K562 (cell line): ENCODE measurements around the gene OSBPL3. TPM values are rescaled to one million over a fixed set of nuclear protein-coding genes. Genes with fewer than 3 reads are reported as not detected.
A peak's percentile ranks its signal among the peaks of the same experiment; 100 is the strongest.

Source experiments
- ATAC-seq: fragments of 200-7000 bp; cut with Tn5 transposase; 3 replicates; pipeline ENCODE4 v1.9.1; 2020; ENCODE audit warnings: moderate library complexity
- BruUV-seq: library from RNA; stranded (reverse); fragments of 400-500 nt; replicated peaks from 2 replicates; lab custom pipeline; 2021; lab: Mats Ljungman, UMichigan
- CTCF ChIA-PET: fragments of 300-600 bp; formaldehyde crosslinking; extraction: SDS; loops from one replicate; lab custom pipeline; 2021; ENCODE audit warnings: low intra/inter-chr PET ratio; lab: Yijun Ruan, JAX
- POLR2A ChIA-PET: fragments of 300-600, 350-650 bp; sonication (Branson Sonifier 250); formaldehyde crosslinking; extraction: SDS; loops from one replicate; lab custom pipeline; 2021; ENCODE audit warnings: antibody characterized with exemption, inconsistent platforms; lab: Yijun Ruan, JAX
- DNase-seq, 4 experiments: peaks; one replicate each; pipeline versions ENCODE4 v3.0.0 to v3.0.0-alpha.2; 2011 to 2018; ENCODE audit warnings: low spot score in 3 of 4, mixed read lengths in 3 of 4; ENCODE audit errors: extremely low read depth in 1 of 4
- FAIRE-seq: peaks from 2 replicates; lab custom pipeline; 2011; peaks lifted over from hg19 to GRCh38; lab: Jason Lieb, UNC
- H2AFZ ChIP-seq: 2 replicates; pipeline ENCODE4 v1.6.0; 2011; ENCODE audit warnings: low read depth, low read length, control low read depth, inconsistent platforms
- H3K27ac ChIP-seq: fragments of 200-600 bp; 3 replicates; pipeline ENCODE4 v1.8.0; 2011; ENCODE audit warnings: low read depth, mild to moderate bottlenecking, control low read depth, inconsistent platforms, low read length, moderate library complexity, mixed read lengths; ENCODE audit errors: extremely low read depth
- H3K27me3 ChIP-seq, 2 experiments: fragments of 300-600 bp in 1 of 2; 2 replicates in 1 of 2; 3 replicates in 1 of 2; pipeline versions ENCODE4 v1.6.0 to v1.8.0; 2011; ENCODE audit warnings: inconsistent platforms in 2 of 2, low read length in 2 of 2, mild to moderate bottlenecking in 1 of 2, mixed read lengths in 1 of 2, moderate library complexity in 1 of 2; ENCODE audit not compliant: control insufficient read depth in 2 of 2, insufficient read depth in 2 of 2
- H3K36me3 ChIP-seq: fragments of 300-600 bp; 3 replicates; pipeline ENCODE4 v1.8.0; 2011; ENCODE audit warnings: mild to moderate bottlenecking, low read length, inconsistent platforms; ENCODE audit not compliant: control insufficient read depth, insufficient read depth
- H3K4me1 ChIP-seq, 2 experiments: fragments of 200-600 bp in 1 of 2; replicated peaks in 1 of 2; 2 replicates in 1 of 2; 3 replicates in 1 of 2; pipeline versions ENCODE4 v1.5.1 to v1.8.0; 2011; ENCODE audit warnings: inconsistent platforms in 2 of 2, low read length in 2 of 2, mild to moderate bottlenecking in 1 of 2, mixed read lengths in 1 of 2, moderate library complexity in 1 of 2; ENCODE audit not compliant: control insufficient read depth in 2 of 2, insufficient read depth in 2 of 2
- H3K4me2 ChIP-seq: 2 replicates; pipeline ENCODE4 v1.6.1; 2011; ENCODE audit warnings: low read length, control low read depth, inconsistent platforms, mixed read lengths; ENCODE audit not compliant: insufficient read depth
- H3K4me3 ChIP-seq: fragments of 200-600 bp; sonication (generic), shearing (Covaris generic); 2 replicates; pipeline ENCODE4 v1.5.1; 2016; ENCODE audit warnings: control low read depth, inconsistent platforms
- H3K79me2 ChIP-seq: fragments of 200-600 bp; 3 replicates; pipeline ENCODE4 v1.8.0; 2011; ENCODE audit warnings: low read length, inconsistent platforms; ENCODE audit not compliant: control insufficient read depth, insufficient read depth
- H3K9ac ChIP-seq, 2 experiments: 2 replicates each; pipeline versions ENCODE4 v1.6.0 to v1.6.1; 2011; ENCODE audit warnings: low read depth in 2 of 2, low read length in 2 of 2, control low read depth in 1 of 2, inconsistent platforms in 1 of 2, mild to moderate bottlenecking in 1 of 2, mixed read lengths in 1 of 2; ENCODE audit not compliant: insufficient read depth in 1 of 2
- H3K9me1 ChIP-seq: one replicate; pipeline ENCODE4 v1.6.0; 2011; ENCODE audit warnings: inconsistent platforms, mild to moderate bottlenecking, low read length, moderate library complexity; ENCODE audit not compliant: control insufficient read depth, insufficient read depth
- H3K9me3 ChIP-seq: replicated peaks from 2 replicates; pipeline ENCODE4 v1.5.1; 2011; ENCODE audit warnings: low read depth, low read length, inconsistent platforms; ENCODE audit not compliant: control insufficient read depth, insufficient read depth
- H4K20me1 ChIP-seq: replicated peaks from 2 replicates; pipeline ENCODE4 v1.6.1; 2011; ENCODE audit warnings: low read length, inconsistent platforms, mixed read lengths; ENCODE audit not compliant: control insufficient read depth, insufficient read depth
- BCOR ChIP-seq: fragments of 450-650 bp; IDR thresholded peaks from 2 replicates; pipeline ENCODE4 v1.6.1; 2016
- CEBPB ChIP-seq: fragments of 450-650 bp; IDR thresholded peaks from 2 replicates; pipeline ENCODE4 v1.6.1; 2016; ENCODE audit warnings: missing genetic modification characterization, missing compliant biosample characterization
- CHAMP1 ChIP-seq: fragments of 450-650 bp; IDR thresholded peaks from 2 replicates; pipeline ENCODE4 v1.6.1; 2016; ENCODE audit warnings: mild to moderate bottlenecking
- CTBP1 ChIP-seq: fragments of 450-650 bp; IDR thresholded peaks from 2 replicates; pipeline ENCODE4 v1.6.1; 2016; ENCODE audit warnings: borderline replicate concordance
- E2F1 ChIP-seq: sonication (generic); formaldehyde crosslinking; IDR thresholded peaks from 2 replicates; pipeline ENCODE4 v1.8.1; 2023; ENCODE audit warnings: mild to moderate bottlenecking, missing genetic modification reagents, moderate library complexity
- ESRRA ChIP-seq: fragments of 450-650 bp; IDR thresholded peaks from 2 replicates; pipeline ENCODE4 v1.6.1; 2014; ENCODE audit warnings: low read depth, mild to moderate bottlenecking, moderate library complexity, borderline replicate concordance
- MED1 ChIP-seq: sonication (generic); formaldehyde crosslinking; IDR thresholded peaks from 2 replicates; pipeline ENCODE4 v1.8.1; 2023; ENCODE audit warnings: missing genetic modification reagents, borderline replicate concordance
- SRSF1 ChIP-seq: fragments of 200-400 bp; formaldehyde crosslinking; IDR thresholded peaks from 2 replicates; pipeline ENCODE4 v1.6.1; 2017; ENCODE audit warnings: mild to moderate bottlenecking, low read depth, low read length, moderate library complexity
- TCF7 ChIP-seq: sonication (generic); IDR thresholded peaks from 2 replicates; pipeline ENCODE4 v1.6.1; 2016; ENCODE audit warnings: antibody characterized with exemption, borderline replicate concordance
- ZC3H8 ChIP-seq: fragments of 450-650 bp; IDR thresholded peaks from 2 replicates; pipeline ENCODE4 v1.6.1; 2017
- ZFPM2 ChIP-seq: fragments of 250-450 bp; sonication (Bioruptor Pico); IDR thresholded peaks from 2 replicates; pipeline ENCODE4 v1.5.1; 2022; ENCODE audit warnings: mild to moderate bottlenecking
- WGBS: fragments of 100-300 bp; shearing (Covaris generic); methylation state at CpG from one replicate; pipeline ENCODE4 v1.1.6; 2016; ENCODE audit warnings: low coverage, mixed read lengths; ENCODE audit not compliant: insufficient coverage; ENCODE audit errors: missing lambda C conversion rate; 5-methylcytosine and 5-hydroxymethylcytosine counted together
- in situ Hi-C: fragments of 300-500 bp; cut with MboI; formaldehyde crosslinking; loops from 4 replicates; pipeline ENCODE4 v1.15.0; 2018; ENCODE audit warnings: inconsistent platforms, mixed read lengths
- intact Hi-C: fragments of 100-400 bp; cut with micrococcal nuclease; formaldehyde crosslinking; loops from 2 replicates; pipeline ENCODE4 v1.14.2; 2022
- polyA plus RNA-seq, 8 experiments: library from polyadenylated mRNA; depleted of rRNA in 4 of 8; stranded (reverse) in 5 of 8; unstranded in 3 of 8; fragments of >200 nt; fragmentation: Nextera tagmentation in 2 of 8; fragmentation: Illumina TruSeq in 1 of 8; extraction: Ambion mirVana in 2 of 8; extraction: Trizol in 1 of 8; gene quantifications; 2 replicates each; pipeline versions ENCODE4 v1.2.1 to v1.2.3, GENCODE V29; 2011 to 2014; ENCODE audit warnings: inconsistent platforms in 1 of 8, missing spikeins in 1 of 8
- total RNA-seq, 7 experiments: library from RNA; depleted of rRNA in 6 of 7; stranded (reverse); fragments of >200 nt in 6 of 7; fragmentation: Illumina TruSeq in 2 of 7; extraction: Trizol in 2 of 7; gene quantifications; 2 replicates each; pipeline versions ENCODE4 v1.2.1 to v1.2.3, GENCODE V29; 2011 to 2021; ENCODE audit warnings: low replicate concordance in 1 of 7
- TF ChIP-seq, protein P1 (sequence below): fragments of 250-450 bp; sonication (Bioruptor Pico); IDR thresholded peaks from 2 replicates; pipeline ENCODE4 v1.8.0; 2022; ENCODE audit warnings: moderate library complexity, mild to moderate bottlenecking, inconsistent platforms
- TF ChIP-seq, protein P2 (sequence below): fragments of 250-450 bp; sonication (Bioruptor Pico); IDR thresholded peaks from 2 replicates; pipeline ENCODE4 v1.8.0; 2022; ENCODE audit warnings: inconsistent platforms, mild to moderate bottlenecking, moderate library complexity, borderline replicate concordance

The OSBPL3 gene
- total and polyA plus RNA-seq, 9 of the 15 experiments (the other 6 are each of a cell fraction or from before 2014, with no cell fraction given) = 4.8 to 37.2 (median 26.5) TPM

- DNase-seq = no peak
- Histone ChIP-seq H3K9me1 (no peaks in the 10 kb centered on the region), H3K4me2 (peak overlapping the region; percentile 97), H4K20me1 (peaks cover 12% of the 10 kb centered on the region; the same call in 1 of the 2 replicates), H3K36me3 (peaks cover 3% of the 10 kb centered on the region; the same call in 1 of the 3 replicates), H3K9ac (peak overlapping the region; percentile 78 to 94), H2AFZ (peak overlapping the region; percentile 98), H3K4me1 (peaks cover 18 to 34% of the 10 kb centered on the region in 2 experiments), H3K4me3 (peak overlapping the region; percentile 85), H3K9me3 (no peaks in the 10 kb centered on the region), H3K79me2 (peaks cover 42% of the 10 kb centered on the region), H3K27ac (peak overlapping the region; percentile 80), H3K27me3 (no peaks in the 10 kb centered on the region)
- peak; percentile 15 for FAIRE-seq
- 15% methylated on average over 26 of the region's 26 CpGs for WGBS
- BruUV-seq = no TSS peak
- ATAC-seq = no peak
- ChIA-PET CTCF (interaction anchor here (0.8 to 1.8 kb wide), 3 partner anchors 86 to 163 kb away, joined by 3 to 5 read pairs (median 3); no protein-coding TSS in a partner anchor), POLR2A (interaction anchor here (0.6 to 1.1 kb wide), 4 partner anchors 8 to 88 kb away, joined by 3 to 5 read pairs (median 4); no protein-coding TSS in a partner anchor)
- intact Hi-C loops = loop anchor here (1.0 kb wide), 1 partner anchor 160 kb away; no protein-coding TSS in a partner anchor
- in situ Hi-C loops = no loop called here
- 0 out of 2 replicates have a peak, but pooled peaks have one; percentile 2 for TF ChIP-seq CTBP1
- TF ChIP-seq, protein P1, sequence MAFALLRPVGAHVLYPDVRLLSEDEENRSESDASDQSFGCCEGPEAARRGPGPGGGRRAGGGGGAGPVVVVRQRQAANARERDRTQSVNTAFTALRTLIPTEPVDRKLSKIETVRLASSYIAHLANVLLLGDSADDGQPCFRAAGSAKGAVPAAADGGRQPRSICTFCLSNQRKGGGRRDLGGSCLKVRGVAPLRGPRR = no peak
- no peak for TF ChIP-seq ZFPM2 (CRISPR knock-in tag)
- no peak for TF ChIP-seq CHAMP1
- TF ChIP-seq TCF7 = no peak
- no peak for TF ChIP-seq MED1 (CRISPR knock-in tag)
- peak; percentile 25; the same call in 1 of the 2 replicates for TF ChIP-seq BCOR
- no peak for TF ChIP-seq E2F1 (CRISPR knock-in tag)
- TF ChIP-seq ESRRA = no peak
- no peak for TF ChIP-seq CEBPB (tag)
- no peak for TF ChIP-seq ZC3H8
- TF ChIP-seq, protein P2, sequence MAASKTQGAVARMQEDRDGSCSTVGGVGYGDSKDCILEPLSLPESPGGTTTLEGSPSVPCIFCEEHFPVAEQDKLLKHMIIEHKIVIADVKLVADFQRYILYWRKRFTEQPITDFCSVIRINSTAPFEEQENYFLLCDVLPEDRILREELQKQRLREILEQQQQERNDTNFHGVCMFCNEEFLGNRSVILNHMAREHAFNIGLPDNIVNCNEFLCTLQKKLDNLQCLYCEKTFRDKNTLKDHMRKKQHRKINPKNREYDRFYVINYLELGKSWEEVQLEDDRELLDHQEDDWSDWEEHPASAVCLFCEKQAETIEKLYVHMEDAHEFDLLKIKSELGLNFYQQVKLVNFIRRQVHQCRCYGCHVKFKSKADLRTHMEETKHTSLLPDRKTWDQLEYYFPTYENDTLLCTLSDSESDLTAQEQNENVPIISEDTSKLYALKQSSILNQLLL (CRISPR knock-in tag) = no peak
- TF ChIP-seq SRSF1 = no peak
Observed at GRCh38 chr7:24980534-24981170, 674 bp upstream of the OSBPL3 start.
